ENCODE results near the gene B3GNT9.

The B3GNT9 gene

DNA sequence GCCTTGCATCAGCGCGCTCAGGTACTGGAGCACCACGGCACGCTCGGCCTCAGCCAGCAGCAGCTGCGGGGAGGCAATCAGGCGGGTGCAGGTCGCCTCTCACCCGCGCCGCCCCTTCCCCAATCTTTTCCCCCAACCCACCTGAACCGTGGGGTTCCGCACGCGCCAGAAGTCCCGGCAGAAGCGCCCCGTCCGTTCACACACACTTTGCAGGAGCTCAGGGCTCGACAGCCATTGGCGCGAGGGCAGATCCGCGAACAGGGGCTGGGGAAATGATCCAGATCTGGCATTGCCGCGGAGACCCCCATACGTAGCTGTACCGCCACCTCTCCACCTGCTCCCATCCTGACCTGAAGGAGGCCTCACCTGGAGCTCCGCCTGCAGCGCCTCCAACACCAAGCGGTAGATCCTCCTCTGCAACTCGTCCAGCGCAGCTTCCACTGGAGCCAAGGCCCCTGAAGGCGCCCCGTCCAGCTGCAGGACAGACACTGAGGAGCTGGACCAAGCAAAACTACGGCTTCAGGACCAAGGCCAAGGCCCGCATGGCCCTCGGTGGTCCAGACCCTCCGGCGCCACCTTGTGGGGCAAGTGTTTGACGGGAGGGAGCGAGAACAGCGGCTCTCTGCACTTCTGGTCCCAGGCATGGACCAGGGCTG is 34.3 kb upstream of the B3GNT9 start:
- DNase-seq, result no peak

DNA sequence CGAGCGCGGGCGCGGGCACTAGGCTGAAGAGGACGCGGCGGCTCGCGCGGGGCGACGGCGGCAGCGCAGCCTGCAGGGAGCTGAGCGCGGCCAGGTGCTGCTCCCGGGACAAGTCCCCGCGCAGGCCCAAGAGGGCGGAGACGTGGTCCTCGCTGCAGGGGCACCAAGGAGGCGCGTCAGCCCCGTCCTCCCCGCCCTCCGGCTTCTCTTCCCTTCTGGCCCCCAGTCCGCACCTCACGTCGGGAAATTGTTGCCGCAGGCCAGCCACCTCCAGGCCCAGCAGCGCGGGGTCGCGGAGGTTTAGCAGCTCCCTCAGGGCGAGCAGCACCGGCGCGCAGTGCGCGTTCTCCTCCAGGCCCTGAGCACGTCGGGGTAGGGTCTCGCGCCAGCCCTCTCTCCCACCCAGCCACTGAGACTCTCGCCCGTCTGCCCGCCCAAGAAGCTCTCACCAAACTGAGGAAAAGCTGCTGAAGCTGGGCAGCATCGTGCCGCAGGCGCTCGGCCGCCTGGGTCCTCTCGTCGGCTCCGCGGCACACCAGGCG is 33.7 kb upstream of the B3GNT9 start:
- DNase-seq, result no peak

DNA sequence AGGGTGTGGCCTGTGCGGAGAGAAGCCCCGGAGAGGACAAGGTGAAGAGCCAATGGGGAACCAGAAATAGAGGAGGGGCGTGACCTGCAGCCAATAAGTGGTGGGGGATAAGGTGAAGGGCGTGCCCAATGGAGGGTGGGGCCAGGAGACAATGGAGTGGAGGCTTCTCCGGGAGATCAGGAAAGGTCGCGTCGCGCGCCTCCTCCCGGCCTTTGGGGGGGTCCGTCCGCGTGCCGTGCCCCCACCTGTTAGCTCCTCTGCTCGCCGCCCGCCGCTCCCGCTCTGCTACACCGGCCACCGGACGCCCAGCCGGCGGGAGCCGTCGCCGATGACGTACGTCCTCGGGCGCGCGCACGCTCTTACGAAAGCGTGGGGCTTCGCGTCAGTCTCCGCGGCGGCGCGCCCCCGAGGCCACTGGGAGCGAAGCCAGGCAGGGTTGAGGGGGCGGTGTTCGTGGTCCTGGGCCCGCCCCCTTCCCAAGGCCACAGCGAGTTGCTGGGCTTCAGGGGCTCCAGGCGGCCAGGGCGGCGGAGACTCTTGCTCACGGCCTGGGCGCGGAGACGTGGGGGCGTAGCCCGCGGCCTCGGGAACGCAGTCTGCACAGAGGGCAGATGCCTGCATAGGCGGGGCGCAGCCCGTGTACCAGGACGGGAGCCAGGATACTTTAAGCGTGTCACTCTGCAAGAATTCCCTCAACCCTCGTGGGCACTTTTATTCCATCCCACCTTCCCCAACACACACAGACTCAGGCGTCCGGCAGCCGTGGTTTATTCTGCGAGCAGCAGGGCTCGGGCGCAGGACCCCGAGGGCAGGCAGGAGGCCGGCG is 33.0 kb upstream of the B3GNT9 start, which contains the start of gene MATCAP1:
Gene MATCAP1 (minus strand): TSS at position 337 of the 826 bp plus-strand sequence. CDS start 3,353 bp downstream, outside the sequence.
- peak; percentile 62 for DNase-seq

DNA sequence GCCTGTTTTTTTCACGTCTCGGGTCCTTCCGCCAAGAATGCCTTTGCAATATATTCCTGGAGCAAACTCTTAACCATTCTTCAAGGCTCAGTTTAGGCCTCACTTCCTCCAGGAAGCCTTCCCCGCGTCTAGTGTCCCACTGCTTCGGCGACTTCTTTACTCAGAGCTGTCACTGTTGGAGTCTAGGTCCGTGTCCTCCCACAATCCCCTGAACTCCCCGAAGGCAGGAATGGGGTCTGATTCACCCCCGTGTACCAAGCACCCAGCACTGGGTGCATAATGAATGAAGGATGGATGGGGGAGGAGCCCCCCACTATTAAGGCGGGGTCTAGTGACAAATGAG is 32.5 kb upstream of the B3GNT9 start:
- DNase-seq, result no peak

- DNase-seq, result no peak
These were observed 31.5 kb upstream of the B3GNT9 start for GRCh38 chr16:67182288-67182687.

- no peak for DNase-seq
These were observed 30.5 kb upstream of the B3GNT9 start for GRCh38 chr16:67181346-67181745.

- no peak for DNase-seq
These were observed 29.4 kb upstream of the B3GNT9 start for GRCh38 chr16:67180166-67180565.

DNA sequence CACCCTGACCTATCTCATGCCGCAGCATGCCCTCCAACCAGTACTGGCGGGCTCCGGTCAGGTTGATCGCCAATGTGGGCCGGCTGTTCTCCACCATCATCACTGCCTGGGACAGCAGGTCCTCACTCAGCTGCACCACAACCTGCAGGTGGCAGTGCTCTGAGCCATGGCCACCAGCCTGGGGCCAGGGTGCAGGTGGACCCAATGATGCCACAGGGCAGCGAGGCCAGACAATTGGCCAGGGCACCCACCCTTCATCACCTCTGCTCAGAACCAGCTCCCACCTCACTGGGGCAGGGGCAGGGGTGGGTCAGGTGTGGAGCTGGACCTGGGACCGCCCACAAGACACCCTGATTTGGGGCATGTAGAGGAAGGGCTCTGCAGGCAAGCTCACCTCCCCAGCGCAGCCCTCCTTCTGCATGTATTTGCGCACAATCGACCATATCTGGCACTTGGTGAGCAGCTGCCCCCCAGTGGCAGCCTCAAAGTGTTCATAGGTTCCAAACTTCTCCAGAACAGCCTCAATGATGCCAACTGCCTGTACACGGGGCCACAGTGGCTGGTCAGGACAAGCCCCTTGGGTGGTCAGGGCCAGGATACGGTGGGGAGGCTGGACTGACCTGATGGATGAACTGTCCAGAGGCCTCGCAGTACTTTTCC is 28.8 kb upstream of the B3GNT9 start:
- no peak for DNase-seq

DNA sequence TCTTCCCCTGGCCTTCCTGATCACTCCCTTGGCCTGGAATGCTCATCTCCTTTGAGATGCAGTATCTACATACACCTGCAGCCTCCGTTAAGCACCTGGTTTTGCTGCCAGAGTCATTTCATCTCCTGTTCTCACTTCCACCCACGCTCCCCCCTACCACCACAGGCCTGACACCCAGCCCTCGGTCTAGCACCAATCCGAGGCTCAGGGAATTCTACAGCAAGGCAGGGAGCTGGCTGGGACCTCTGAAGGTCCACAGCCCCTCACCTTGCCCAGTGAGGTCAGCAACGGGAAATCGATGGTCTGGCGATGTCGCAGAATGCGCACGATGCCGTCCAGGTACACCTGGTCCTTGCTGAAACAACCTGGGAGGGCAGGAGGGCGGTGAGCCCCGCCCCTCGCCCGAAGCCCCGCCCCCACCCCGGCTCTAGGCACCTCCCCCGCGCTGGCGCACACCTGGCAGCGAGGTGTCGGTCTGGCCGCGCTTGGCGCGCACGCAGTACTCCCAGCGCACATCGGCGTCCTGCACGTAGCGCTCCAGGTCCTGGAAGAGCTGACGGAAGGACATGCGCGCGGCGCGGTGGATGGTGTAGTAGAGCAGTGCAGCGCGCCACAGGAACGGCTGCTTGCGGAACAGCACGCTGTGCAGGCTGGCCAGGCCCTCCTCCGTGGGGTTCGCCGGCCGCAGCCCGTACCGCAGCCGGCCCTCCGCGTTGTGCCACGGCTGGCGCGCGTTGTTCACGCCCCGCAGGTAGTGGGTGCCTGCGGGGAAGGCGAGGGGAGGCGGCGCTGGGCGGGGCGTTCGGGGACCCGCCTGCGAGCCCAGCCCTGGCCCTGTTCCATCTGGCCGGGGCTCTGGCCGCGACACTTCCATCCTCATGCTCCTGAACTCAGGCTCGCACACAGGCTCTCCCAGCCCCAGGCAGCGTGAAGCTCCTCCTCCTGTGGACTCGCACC is 27.2 kb upstream of the B3GNT9 start:
- peak; percentile 64 for DNase-seq

GRCh38 chr16:67176662-67177061 is 25.9 kb upstream of the B3GNT9 start:
- no peak for DNase-seq

DNA sequence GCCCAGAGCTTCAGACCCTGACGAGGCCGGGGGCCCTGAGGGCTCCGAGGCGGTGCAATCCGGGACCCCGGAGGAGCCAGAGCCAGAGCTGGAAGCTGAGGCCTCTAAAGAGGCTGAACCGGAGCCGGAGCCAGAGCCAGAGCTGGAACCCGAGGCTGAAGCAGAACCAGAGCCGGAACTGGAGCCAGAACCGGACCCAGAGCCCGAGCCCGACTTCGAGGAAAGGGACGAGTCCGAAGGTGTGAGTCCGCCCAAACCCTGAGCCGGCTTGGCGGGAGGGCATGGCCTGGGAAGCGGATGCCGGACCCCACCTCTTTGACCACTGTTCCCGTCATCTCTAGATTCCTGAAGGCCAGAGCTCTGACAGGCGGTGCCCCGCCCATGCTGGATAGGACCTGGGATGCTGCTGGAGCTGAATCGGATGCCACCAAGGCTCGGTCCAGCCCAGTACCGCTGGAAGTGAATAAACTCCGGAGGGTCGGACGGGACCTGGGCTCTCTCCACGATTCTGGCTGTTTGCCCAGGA is 24.0 kb upstream of the B3GNT9 start:
- DNase-seq, result no peak

- peak; percentile 11 for DNase-seq
These were observed 23.3 kb upstream of the B3GNT9 start for GRCh38 chr16:67173808-67174705.

GRCh38 chr16:67173323-67173722 is 22.5 kb upstream of the B3GNT9 start:
- DNase-seq, result no peak

DNA sequence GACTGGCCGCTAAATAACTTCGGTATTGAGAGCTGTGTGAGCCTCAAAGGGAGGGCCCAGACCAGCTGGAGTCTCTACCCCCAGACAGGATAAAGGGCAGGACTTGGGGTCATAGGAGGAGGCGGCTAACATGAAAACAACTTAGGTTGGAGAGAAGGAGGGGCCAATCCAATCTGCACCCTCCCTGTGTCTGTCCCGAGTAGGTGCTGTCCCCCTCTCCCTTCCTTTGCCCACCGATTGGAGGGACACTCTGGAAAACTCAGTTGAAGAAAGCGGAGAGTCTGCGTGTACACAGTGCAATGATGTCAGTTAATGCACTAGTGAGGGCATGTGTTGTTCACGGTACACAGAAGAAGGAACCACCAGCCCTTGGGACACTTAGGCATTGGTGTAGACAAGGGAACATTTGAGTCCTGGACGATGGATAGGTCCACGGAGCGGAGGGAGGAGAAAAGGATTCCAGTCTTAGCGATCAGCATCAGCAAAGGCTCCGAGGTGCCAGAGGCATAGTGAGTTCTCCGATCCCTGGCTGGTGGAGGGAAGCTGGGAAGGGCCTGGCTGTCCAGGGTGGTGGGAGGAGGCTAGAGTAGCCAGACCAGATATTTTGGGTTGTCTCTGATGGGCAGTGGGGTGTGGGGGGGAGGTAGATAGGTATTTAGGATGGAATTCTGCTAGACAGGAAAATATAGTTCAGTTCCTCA is 20.3 kb upstream of the B3GNT9 start:
- no peak for DNase-seq

- peak; percentile 0 for DNase-seq
These were observed 19.6 kb upstream of the B3GNT9 start, which contains the start of gene NOL3 for GRCh38 chr16:67170168-67170948. NOL3 (plus strand) TSS chr16:67170538.

DNA sequence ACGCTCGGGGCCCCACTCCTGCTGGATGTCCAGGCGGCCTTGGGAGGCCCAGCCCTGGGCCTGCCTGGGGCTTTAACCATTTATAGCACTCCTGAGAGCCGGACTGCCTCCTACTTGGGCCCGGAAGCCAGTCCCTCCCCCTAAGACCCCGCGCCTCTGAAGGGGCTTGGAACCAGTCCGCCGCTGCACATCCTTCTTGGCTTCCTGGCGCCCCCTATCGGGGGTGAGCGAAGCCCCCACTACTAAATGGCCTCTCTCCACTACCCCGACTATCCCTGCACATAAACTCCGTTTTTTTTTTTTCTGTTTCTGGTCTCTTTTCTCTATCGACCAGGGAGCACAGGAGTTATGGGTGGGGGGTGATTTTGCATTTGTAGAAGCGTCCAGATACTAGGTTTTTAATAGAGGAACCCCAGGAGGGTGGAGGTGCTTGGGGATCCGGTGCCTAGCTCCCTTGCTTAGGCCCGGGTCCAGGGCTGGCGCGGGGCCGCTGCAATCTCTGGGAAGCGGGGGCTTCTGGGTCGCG is 18.9 kb upstream of the B3GNT9 start:
- DNase-seq, result no peak

- DNase-seq, result no peak
These were observed 18.2 kb upstream of the B3GNT9 start for GRCh38 chr16:67169011-67169451.

DNA sequence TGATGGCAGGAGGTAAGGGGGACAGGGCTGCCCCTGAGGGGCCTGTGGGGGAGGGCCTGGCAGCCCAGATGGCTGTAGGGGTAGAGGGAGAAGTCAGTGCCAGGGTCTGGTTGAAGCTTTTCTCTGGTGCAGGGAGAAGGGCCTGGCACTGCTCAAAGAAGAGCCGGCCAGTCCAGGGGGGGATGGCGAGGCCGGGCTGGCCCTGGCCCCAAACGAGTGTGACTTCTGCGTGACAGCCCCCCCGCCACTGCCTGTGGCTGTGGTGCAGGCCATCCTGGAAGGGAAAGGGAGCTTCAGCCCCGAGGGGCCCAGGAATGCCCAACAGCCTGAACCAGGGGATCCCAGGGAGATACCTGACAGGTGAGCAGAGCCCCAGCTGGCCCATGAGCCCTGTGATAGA is 16.8 kb upstream of the B3GNT9 start:
- no peak for DNase-seq

DNA sequence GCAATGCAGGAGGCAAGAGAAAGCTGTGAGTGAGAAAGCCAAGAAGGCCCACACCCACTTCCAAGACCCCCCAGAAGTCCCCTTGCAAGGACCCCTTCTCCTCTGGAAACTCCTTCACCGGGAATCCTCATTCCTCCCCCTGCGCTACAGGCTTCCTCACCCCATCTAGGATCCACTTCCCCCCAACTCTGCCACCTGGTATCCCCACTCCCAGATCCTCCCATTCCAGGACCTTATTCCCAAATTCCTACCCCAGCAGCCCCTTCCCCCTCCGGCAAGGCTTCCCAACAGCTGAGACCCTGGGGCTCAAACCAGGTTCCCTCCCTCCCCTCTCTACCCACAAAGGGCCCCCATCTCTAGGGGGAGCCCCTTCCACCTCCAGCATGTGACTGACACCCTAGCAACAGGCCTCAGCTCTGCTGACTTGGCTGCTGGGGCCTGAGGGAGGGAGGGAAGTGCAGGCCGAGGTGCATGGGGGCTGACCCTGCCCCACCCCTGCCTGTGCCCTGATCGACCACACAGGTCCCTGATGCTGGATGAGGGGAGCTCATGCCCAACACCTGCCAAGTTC is 15.9 kb upstream of the B3GNT9 start:
- DNase-seq, result no peak

Measured in NCI-H1048 (cell line).